Left ventricle myocardium inferior (tissue), 1 donor: Measurements from ENCODE around the gene ARSD. TPM values are rescaled to one million over a fixed set of nuclear protein-coding genes. Genes with fewer than 3 reads are reported as not detected.
"Not testable (repeated sequence)": the region's sequence is repeated elsewhere in the genome, so short reads cannot be mapped to it uniquely, and the experiment has no call there.

ENCODE experiments used
- DNase-seq: peaks from one replicate; pipeline ENCODE4 v3.0.0-alpha.2; 2020
- H3K27ac ChIP-seq: fragments of 200-600 bp; replicated peaks from 2 replicates; pipeline ENCODE4 v1.8.0; 2021
- H3K27me3 ChIP-seq: fragments of 200-600 bp; 2 replicates; pipeline ENCODE4 v1.8.0; 2021; ENCODE audit warnings: low read depth
- H3K36me3 ChIP-seq: fragments of 200-600 bp; 2 replicates; pipeline ENCODE4 v1.8.0; 2021
- H3K4me1 ChIP-seq: fragments of 200-600 bp; 2 replicates; pipeline ENCODE4 v1.8.0; 2021
- H3K4me3 ChIP-seq: fragments of 200-600 bp; 2 replicates; pipeline ENCODE4 v1.8.0; 2021; ENCODE audit warnings: mild to moderate bottlenecking, moderate library complexity
- H3K9me3 ChIP-seq: fragments of 200-600 bp; replicated peaks from 2 replicates; pipeline ENCODE4 v1.8.0; 2021
- intact Hi-C: fragments of 100-400 bp; cut with micrococcal nuclease; formaldehyde crosslinking; loops from one replicate; pipeline ENCODE4 v1.11.0; 2022
- total RNA-seq: library from RNA; stranded (reverse); fragmentation: NEBNext Ultra II Directional; extraction: Animal tissue kit (Norgen Biotek cat#: 25700); gene quantifications from one replicate; pipeline ENCODE4 v1.2.1, GENCODE V29; 2021
- TF ChIP-seq, protein P1 (sequence below): fragments of 200-600 bp; IDR thresholded peaks from 2 replicates; pipeline ENCODE4 v1.8.0; 2021; ENCODE audit warnings: antibody characterized with exemption, mild to moderate bottlenecking, borderline replicate concordance
- donor health status: DM: no; HTN: yes; CAD: no; lungs with severe emphysema.

Gene ARSD
- total RNA-seq, 1 donor from 2014 or later = 9.3 TPM

DNA sequence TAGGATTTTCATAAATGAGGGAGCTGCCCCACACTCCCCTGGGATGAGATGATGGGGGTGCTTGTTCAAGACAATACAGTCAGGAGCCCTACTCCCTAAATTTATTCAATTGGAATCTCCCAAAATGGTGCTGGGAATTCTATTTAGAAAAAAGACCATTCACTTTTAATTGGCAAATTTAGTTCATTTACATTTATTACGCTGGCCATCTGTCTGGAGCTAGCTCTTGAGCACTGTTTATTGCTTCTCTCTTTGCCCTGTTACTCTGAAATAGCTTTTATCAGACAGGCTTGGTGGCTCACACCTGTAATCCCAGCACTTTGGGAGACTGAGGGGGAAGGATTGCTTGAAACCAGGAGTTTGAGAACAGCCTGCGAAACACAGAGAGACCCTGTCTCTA lies 2.0 kb upstream of the ARSD start:
- Histone ChIP-seq H3K36me3 (no peaks in the 10 kb centered on the region), H3K4me3 (no peak overlapping the region), H3K4me1 (no peaks in the 10 kb centered on the region), H3K27ac (no peak overlapping the region), H3K27me3 (no peaks in the 10 kb centered on the region), H3K9me3 (peaks cover 10% of the 10 kb centered on the region)
- TF ChIP-seq, protein P1, sequence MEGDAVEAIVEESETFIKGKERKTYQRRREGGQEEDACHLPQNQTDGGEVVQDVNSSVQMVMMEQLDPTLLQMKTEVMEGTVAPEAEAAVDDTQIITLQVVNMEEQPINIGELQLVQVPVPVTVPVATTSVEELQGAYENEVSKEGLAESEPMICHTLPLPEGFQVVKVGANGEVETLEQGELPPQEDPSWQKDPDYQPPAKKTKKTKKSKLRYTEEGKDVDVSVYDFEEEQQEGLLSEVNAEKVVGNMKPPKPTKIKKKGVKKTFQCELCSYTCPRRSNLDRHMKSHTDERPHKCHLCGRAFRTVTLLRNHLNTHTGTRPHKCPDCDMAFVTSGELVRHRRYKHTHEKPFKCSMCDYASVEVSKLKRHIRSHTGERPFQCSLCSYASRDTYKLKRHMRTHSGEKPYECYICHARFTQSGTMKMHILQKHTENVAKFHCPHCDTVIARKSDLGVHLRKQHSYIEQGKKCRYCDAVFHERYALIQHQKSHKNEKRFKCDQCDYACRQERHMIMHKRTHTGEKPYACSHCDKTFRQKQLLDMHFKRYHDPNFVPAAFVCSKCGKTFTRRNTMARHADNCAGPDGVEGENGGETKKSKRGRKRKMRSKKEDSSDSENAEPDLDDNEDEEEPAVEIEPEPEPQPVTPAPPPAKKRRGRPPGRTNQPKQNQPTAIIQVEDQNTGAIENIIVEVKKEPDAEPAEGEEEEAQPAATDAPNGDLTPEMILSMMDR = no peak
- intact Hi-C loops = no loop called here
- DNase-seq = no peak

DNA sequence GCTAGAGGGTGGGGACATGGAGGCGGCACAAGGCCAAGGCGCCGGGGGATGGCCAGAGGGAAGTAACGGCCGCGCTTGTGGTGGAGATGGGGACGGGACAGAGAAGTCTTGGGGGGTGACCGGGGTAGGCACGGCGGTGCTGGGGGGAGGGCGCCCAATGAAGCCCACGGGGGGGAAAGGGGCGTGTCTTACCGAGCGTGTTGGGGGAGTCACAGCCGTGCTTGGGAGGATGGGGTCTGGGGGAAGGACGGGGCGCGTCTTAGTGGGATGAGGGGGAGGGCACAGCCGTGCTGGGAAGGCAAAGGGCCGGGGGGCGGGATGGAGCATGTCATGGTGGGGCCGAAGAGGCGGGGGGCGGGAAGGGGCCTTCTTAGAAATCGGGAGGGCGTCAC lies 952 bp downstream of the ARSD start:
- Histone ChIP-seq H3K27ac (peak overlapping the region; percentile 93), H3K4me3 (peak overlapping the region; percentile 74), H3K36me3 (no peaks in the 10 kb centered on the region), H3K9me3 (peaks cover 10% of the 10 kb centered on the region), H3K4me1 (no peaks in the 10 kb centered on the region), H3K27me3 (no peaks in the 10 kb centered on the region)
- peak; percentile 53 for DNase-seq
- TF ChIP-seq, protein P1 = no peak
- intact Hi-C loops = no loop called here

DNA sequence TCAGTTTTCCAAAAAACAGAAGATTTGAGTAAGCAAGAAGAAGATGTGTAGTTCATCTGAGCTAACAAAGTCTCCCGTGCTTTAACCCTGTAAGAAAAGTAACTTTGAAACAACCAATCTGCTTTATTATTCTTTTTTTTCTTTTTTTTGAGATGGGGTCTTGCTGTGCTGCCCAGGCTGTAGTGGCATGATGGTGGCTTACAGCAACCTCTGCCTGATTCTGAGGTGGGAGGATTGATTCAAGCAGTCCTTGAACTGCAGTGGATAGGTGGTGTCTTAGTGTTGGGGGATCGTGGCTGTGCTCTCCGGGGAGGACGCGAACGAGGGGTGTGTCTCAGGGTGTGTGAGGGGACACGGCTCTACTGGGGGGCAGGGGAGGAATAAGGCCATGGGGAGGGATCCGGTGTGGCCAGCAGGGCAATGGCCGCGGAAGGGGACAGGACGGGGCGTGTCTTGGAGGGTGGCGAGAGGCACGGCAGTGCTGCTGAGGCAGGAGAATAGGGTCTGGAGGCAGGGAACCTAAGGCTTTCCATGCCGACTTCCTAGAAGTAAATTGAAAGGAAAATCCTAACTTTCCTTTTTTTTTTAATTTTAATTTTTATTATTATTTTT lies 2.4 kb downstream of the ARSD start:
- Histone ChIP-seq H3K27me3 (no peaks in the 10 kb centered on the region), H3K9me3 (peaks cover 10% of the 10 kb centered on the region), H3K4me3 (no peak overlapping the region), H3K27ac (no peak overlapping the region), H3K4me1 (no peaks in the 10 kb centered on the region), H3K36me3 (peaks cover 2% of the 10 kb centered on the region)
- intact Hi-C loops = no loop called here
- TF ChIP-seq, protein P1 = no peak
- DNase-seq = no peak

DNA sequence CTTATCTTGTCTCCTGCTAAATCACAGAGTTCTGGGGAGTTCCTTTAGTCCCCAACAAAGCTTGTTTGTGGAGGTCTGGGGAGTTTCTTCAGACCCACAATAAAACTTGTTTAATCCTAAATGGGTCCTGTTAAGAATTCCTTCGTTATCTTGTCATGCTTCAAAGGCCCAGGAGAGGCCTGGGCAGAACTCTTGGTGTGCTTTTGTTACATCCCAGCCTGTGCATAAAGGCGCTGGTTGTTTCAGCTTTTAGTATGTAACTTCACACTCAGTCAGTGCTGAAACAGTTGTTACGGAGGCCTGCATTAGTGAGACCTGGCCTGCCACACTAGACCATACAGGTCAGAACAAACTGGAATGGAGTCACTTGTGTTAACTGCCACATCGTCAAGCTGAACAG lies 2.9 kb downstream of the ARSD start:
- H3K4me1 ChIP-seq, DNase-seq, H3K4me3 ChIP-seq, H3K27ac ChIP-seq, intact Hi-C loops, H3K9me3 ChIP-seq, H3K27me3 ChIP-seq, H3K36me3 ChIP-seq: not testable (repeated sequence)

DNA sequence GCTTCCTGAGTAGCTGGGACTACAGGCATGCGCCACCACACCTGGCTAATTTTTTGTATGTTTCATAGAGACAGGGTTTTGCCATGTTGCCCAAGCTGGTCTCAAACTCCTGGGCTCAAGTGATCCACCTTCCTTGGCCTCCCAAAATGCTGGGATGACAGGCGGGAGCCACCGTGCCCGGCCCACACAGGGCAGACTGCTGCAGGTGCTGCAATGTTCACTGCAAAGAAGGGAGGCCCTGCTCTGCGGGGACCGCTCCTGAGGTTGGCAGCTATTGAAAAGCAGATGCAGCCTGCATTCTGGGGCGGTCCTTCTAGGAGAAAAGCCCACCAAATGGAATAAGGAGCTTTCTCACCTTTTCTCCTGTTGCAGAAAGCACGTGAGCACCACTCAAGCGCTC lies 5.0 kb downstream of the ARSD start:
- TF ChIP-seq, protein P1 = no peak
- H3K27me3 ChIP-seq = no peaks in the 10 kb centered on the region
- no peaks in the 10 kb centered on the region for H3K9me3 ChIP-seq
- DNase-seq = no peak
- no peak overlapping the region for H3K4me3 ChIP-seq
- intact Hi-C loops = no loop called here
- H3K4me1 ChIP-seq = no peaks in the 10 kb centered on the region
- peaks cover 12% of the 10 kb centered on the region for H3K36me3 ChIP-seq
- H3K27ac ChIP-seq = no peak overlapping the region

DNA sequence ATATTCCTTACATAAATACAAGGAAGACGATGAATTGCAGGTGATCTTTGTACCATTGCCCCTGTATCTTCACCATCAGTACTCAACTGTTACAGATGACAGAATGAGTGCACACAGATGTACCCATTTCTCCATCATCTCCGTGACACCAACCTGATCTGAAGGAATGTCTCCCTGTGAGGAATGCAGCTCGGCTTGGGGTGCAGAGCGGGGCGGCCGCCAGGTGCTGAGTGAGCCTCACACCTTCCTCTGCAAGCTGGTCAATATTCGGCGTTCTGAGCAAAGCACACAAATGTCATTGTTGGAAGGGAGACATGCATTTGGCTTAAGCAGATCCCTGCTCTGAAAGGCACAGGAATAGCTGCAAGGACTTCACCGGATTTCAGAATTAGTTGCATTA lies 7.4 kb downstream of the ARSD start:
- intact Hi-C loops = no loop called here
- H3K27ac ChIP-seq = no peak overlapping the region
- H3K27me3 ChIP-seq = no peaks in the 10 kb centered on the region
- no peak overlapping the region for H3K4me3 ChIP-seq
- peaks cover 12% of the 10 kb centered on the region for H3K36me3 ChIP-seq
- DNase-seq = no peak
- H3K4me1 ChIP-seq = no peaks in the 10 kb centered on the region
- H3K9me3 ChIP-seq = no peaks in the 10 kb centered on the region
- TF ChIP-seq, protein P1 = no peak
